A549 treated with CpdA at 1 μM for 4 hours (cell line): Measurements from ENCODE around the gene DHRS13. TPM values are rescaled to one million over a fixed set of nuclear protein-coding genes. Genes with fewer than 3 reads are reported as not detected.

Experiments used
- total RNA-seq: library from RNA; stranded (reverse); fragments of 200-300 nt; extraction: Qiagen RNA extraction; gene quantifications from 5 replicates; pipeline ENCODE4 v1.2.3, GENCODE V29; 2022; ENCODE audit warnings: low read depth

Gene DHRS13
- 5.2 to 6.4 TPM (median 6.0 TPM) in 5 replicates for total RNA-seq

GRCh38 chr17:28902819-28903545 is at the start of gene DHRS13:
DHRS13 (minus strand) TSS chr17:28903079; CDS start chr17:28902944, 135 bp downstream.

GRCh38 chr17:28951428-28951990 is 48.6 kb upstream of the DHRS13 start, which contains the start of gene PHF12:
PHF12 (minus strand) TSS chr17:28951518; CDS start chr17:28950960, 558 bp downstream.

GRCh38 chr17:28896884-28897768 is 5.8 kb downstream of the DHRS13 start, which contains the start of gene FLOT2:
FLOT2 (minus strand) TSS chr17:28897733; CDS start chr17:28897574, 159 bp downstream.

GRCh38 chr17:28854457-28855335 is 48.2 kb downstream of the DHRS13 start, which contains the start of gene ERAL1:
ERAL1 (plus strand) TSS chr17:28855016; CDS start chr17:28855035, 19 bp downstream.

Other genes starting within 250 kb of the DHRS13 start
- gene SDF2, start 241.2 kb downstream of the DHRS13 start, total RNA-seq = 80.1 to 93.3 TPM (median 86.3 TPM) in 5 replicates
- 71.8 to 81.6 TPM (median 75.5 TPM) in 5 replicates for gene SUPT6H, start 240.9 kb downstream of the DHRS13 start, total RNA-seq
- gene PROCA1, start 191.2 kb downstream of the DHRS13 start, total RNA-seq = 1.0 to 2.2 TPM (median 1.3 TPM) in 5 replicates
- 237 to 279 TPM (median 261 TPM) in 5 replicates for gene RAB34, start 185.2 kb downstream of the DHRS13 start, total RNA-seq
- gene RPL23A, start 183.1 kb downstream of the DHRS13 start, total RNA-seq = 1,884 to 2,485 TPM (median 2,244 TPM) in 5 replicates
- gene TLCD1, start 176.8 kb downstream of the DHRS13 start, total RNA-seq = 30.6 to 49.5 TPM (median 46.7 TPM) in 5 replicates
- gene NEK8, start 174.3 kb downstream of the DHRS13 start, total RNA-seq = 4.0 to 5.7 TPM (median 4.7 TPM) in 5 replicates
- gene TRAF4, start 159.1 kb downstream of the DHRS13 start, total RNA-seq = 56.8 to 78.8 TPM (median 75.3 TPM) in 5 replicates
- gene FAM222B, start 60.3 kb downstream of the DHRS13 start, total RNA-seq = 17.4 to 22.4 TPM (median 20.1 TPM) in 5 replicates
- 71.7 to 92.3 TPM (median 89.0 TPM) in 5 replicates for gene ERAL1, start 48.1 kb downstream of the DHRS13 start, total RNA-seq
- 64.3 to 77.1 TPM (median 74.3 TPM) in 5 replicates for gene FLOT2, start 5.3 kb downstream of the DHRS13 start, total RNA-seq
- gene PHF12, start 48.4 kb upstream of the DHRS13 start, total RNA-seq = 31.8 to 37.5 TPM (median 36.2 TPM) in 5 replicates
- 0.18 TPM in 1 of 5 replicates, not detected in the others for gene SEZ6, start 103.0 kb upstream of the DHRS13 start, total RNA-seq
- gene PIPOX, start 140.1 kb upstream of the DHRS13 start, total RNA-seq = 0.13 to 0.20 TPM (median 0.16 TPM) in 3 of 5 replicates, not detected in the others